HG02763 (cell line): ENCODE results near the gene IARS2.
"Not testable (repeated sequence)": the region's sequence is repeated elsewhere in the genome, so short reads cannot be mapped to it uniquely, and the experiment has no call there.

Source experiments
- ATAC-seq: cut with Tn5 transposase; IDR thresholded peaks from one replicate; pipeline ENCODE4 v1.9.1; 2021; ENCODE audit warnings: mild to moderate bottlenecking, moderate library complexity; ENCODE audit not compliant: unreplicated experiment

IARS2 gene

GRCh38 chr1:220112600-220112999, 18.7 kb downstream of the IARS2 start:
- ATAC-seq = not testable (repeated sequence)

- ATAC-seq = no peak
Measured at GRCh38 chr1:220113136-220113695, 19.3 kb downstream of the IARS2 start.

GRCh38 chr1:220119043-220119512, 25.1 kb downstream of the IARS2 start:
- no peak for ATAC-seq

- no peak for ATAC-seq
Measured at GRCh38 chr1:220121791-220122530, 28.0 kb downstream of the IARS2 start.

GRCh38 chr1:220123066-220123465, 29.1 kb downstream of the IARS2 start:
- no peak for ATAC-seq

- no peak for ATAC-seq
Measured at GRCh38 chr1:220123889-220124288, 30.0 kb downstream of the IARS2 start.

GRCh38 chr1:220124542-220124941, 30.6 kb downstream of the IARS2 start:
- no peak for ATAC-seq

- ATAC-seq = no peak
Measured at GRCh38 chr1:220127076-220127475, 33.1 kb downstream of the IARS2 start.

GRCh38 chr1:220129479-220130210, 35.7 kb downstream of the IARS2 start:
- no peak for ATAC-seq

- no peak for ATAC-seq
Measured at GRCh38 chr1:220135755-220136154, 41.8 kb downstream of the IARS2 start.

- ATAC-seq = no peak
Measured at GRCh38 chr1:220137019-220137786, 43.3 kb downstream of the IARS2 start.

GRCh38 chr1:220139966-220140365, 46.0 kb downstream of the IARS2 start:
- no peak for ATAC-seq

- ATAC-seq = no peak
Measured at GRCh38 chr1:220144051-220144450, 50.1 kb downstream of the IARS2 start.

- no peak for ATAC-seq
Measured at GRCh38 chr1:220149742-220150141, 55.8 kb downstream of the IARS2 start.

- ATAC-seq = no peak
Measured at GRCh38 chr1:220151454-220151853, 57.5 kb downstream of the IARS2 start.

GRCh38 chr1:220153147-220153546, 59.2 kb downstream of the IARS2 start:
- ATAC-seq = no peak

- no peak for ATAC-seq
Measured at GRCh38 chr1:220156620-220157146, 62.8 kb downstream of the IARS2 start.

GRCh38 chr1:220157738-220158137, 63.8 kb downstream of the IARS2 start:
- ATAC-seq = no peak

GRCh38 chr1:220158530-220158929, 64.6 kb downstream of the IARS2 start:
- ATAC-seq = not testable (repeated sequence)

GRCh38 chr1:220159041-220159440, 65.1 kb downstream of the IARS2 start:
- ATAC-seq = no peak

- no peak for ATAC-seq
Measured at GRCh38 chr1:220160027-220160426, 66.1 kb downstream of the IARS2 start.
